Right atrium auricular region (tissue), 2 donors: ENCODE data around the gene TPPP2. TPM values are rescaled to one million over a fixed set of nuclear protein-coding genes. Genes with fewer than 3 reads are reported as not detected.

Experiments
- DNase-seq: peaks from one replicate; pipeline ENCODE4 v3.0.0-alpha.2; 2019; ENCODE audit warnings: low spot score
- H3K27ac ChIP-seq, 2 donors: fragments of 200-600 bp; sonication (generic); 1 replicate in 1 of 2; 2 replicates in 1 of 2; pipeline ENCODE4 v1.5.1; 2016 to 2019
- H3K27me3 ChIP-seq, 2 donors: fragments of 200-600 bp; sonication (generic); one replicate each; pipeline versions ENCODE4 v1.5.1 to v1.6.0; 2017 to 2019
- H3K36me3 ChIP-seq: fragments of 200-600 bp; sonication (generic); one replicate; pipeline ENCODE4 v1.5.1; 2016
- H3K4me1 ChIP-seq, 2 donors: fragments of 200-600 bp; sonication (generic); one replicate each; pipeline versions ENCODE4 v1.5.1 to v1.6.0; 2017 to 2019
- H3K4me3 ChIP-seq, 2 donors: fragments of 200-600 bp; sonication (generic); 1 replicate in 1 of 2; 2 replicates in 1 of 2; pipeline ENCODE4 v1.5.1; 2017 to 2019; ENCODE audit warnings: mild to moderate bottlenecking in 1 of 2, moderate library complexity in 1 of 2
- H3K9me3 ChIP-seq, 2 donors: fragments of 200-600 bp; sonication (generic); one replicate each; pipeline ENCODE4 v1.5.1; 2019
- CTCF ChIP-seq, 2 donors: fragments of 200-600 bp; sonication (generic); IDR thresholded peaks; one replicate each; pipeline ENCODE4 v1.5.1; 2019; ENCODE audit warnings: antibody characterized with exemption in 2 of 2
- microRNA-seq, 2 donors: library from miRNA; unstranded; fragments of <30 nt; microRNA quantifications; one replicate each; pipeline ENCODE4, GENCODE V29; 2016 to 2017; ENCODE audit warnings: borderline number of aligned reads in 2 of 2, borderline replicate concordance in 1 of 2
- total RNA-seq, 2 donors: library from RNA; depleted of rRNA; stranded (reverse); fragments of >200 nt; gene quantifications; one replicate each; pipeline ENCODE4 v1.1.0, GENCODE V29; 2016

TPPP2 gene
- total RNA-seq, 2 donors from 2014 or later = 0.86 TPM; not detected in 1

- H3K27ac ChIP-seq = no peak overlapping the region
- peaks cover 69% of the 10 kb centered on the region for H3K36me3 ChIP-seq
- no peak overlapping the region for H3K4me3 ChIP-seq
- no peaks in the 10 kb centered on the region for H3K9me3 ChIP-seq
- DNase-seq = no peak
- peaks cover 0 to 5% of the 10 kb centered on the region in 2 donors for H3K4me1 ChIP-seq
- H3K27me3 ChIP-seq = no peaks in the 10 kb centered on the region
- no peak for TF ChIP-seq CTCF (IDR thresholded peaks at IDR 0.05)
These were observed 47.7 kb downstream of the TPPP2 start for GRCh38 chr14:21077672-21078071.

DNA sequence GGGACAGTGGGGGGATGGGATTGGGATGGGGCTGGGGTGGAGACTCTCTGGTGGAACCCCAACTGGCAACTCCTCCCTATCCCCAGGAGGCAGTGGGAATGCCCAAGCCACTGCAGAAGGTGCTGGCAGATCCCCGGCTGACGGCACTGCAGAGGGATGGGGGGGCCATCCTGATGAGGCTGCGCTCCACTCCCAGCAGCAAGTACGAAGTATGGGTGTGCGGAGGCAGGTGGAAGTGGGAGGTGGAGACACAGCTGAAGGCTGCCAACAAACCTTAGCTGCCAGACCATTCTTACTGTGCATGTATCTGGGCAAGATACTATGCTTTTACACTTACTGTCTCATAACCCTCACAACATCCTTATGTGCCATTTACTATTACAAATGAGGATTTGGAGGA lies 48.3 kb downstream of the TPPP2 start:
- no peak overlapping the region for H3K27ac ChIP-seq
- H3K9me3 ChIP-seq = no peaks in the 10 kb centered on the region
- H3K36me3 ChIP-seq = peaks cover 76% of the 10 kb centered on the region
- no peak for DNase-seq
- no peaks in the 10 kb centered on the region for H3K4me1 ChIP-seq
- no peak for TF ChIP-seq CTCF (IDR thresholded peaks at IDR 0.05)
- no peaks in the 10 kb centered on the region for H3K27me3 ChIP-seq
- no peak overlapping the region for H3K4me3 ChIP-seq

DNA sequence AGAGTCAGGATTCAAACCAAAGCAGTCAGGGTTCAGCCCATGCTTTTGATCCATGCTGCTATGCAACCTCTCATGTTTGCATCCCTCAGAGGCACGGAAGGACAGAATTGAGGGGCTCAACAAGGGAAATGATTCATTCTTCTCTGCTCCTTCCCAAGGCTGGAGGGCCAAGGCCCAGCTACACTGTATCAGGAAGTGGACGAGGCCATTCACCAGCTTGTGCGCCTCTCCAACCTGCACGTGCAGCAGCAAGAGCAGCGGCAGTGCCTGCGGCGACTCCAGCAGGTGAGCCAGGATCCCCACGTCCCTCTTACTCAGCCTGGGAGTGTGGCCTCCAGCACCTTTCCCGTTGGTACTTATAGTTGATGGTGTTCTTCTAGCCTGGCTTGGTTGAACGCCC lies 48.7 kb downstream of the TPPP2 start:
- Histone ChIP-seq H3K9me3 (no peaks in the 10 kb centered on the region), H3K4me1 (no peaks in the 10 kb centered on the region), H3K27me3 (no peaks in the 10 kb centered on the region), H3K36me3 (peaks cover 80% of the 10 kb centered on the region), H3K27ac (no peak overlapping the region), H3K4me3 (no peak overlapping the region)
- no peak for DNase-seq
- no peak for TF ChIP-seq CTCF (IDR thresholded peaks at IDR 0.05)

GRCh38 chr14:21081521-21082142 lies 51.6 kb downstream of the TPPP2 start:
- Histone ChIP-seq H3K4me1 (peaks cover 0 to 9% of the 10 kb centered on the region in 2 donors), H3K27ac (no peak overlapping the region), H3K9me3 (no peaks in the 10 kb centered on the region), H3K4me3 (no peak overlapping the region), H3K27me3 (no peaks in the 10 kb centered on the region), H3K36me3 (peaks cover 91% of the 10 kb centered on the region)
- DNase-seq = no peak
- TF ChIP-seq CTCF (IDR thresholded peaks at IDR 0.05) = no peak

Small RNA genes lying within 50 kb of the gene (microRNA-seq; reads per million reads assigned to microRNA genes)
- 0 to 0.71 reads per million in 2 donors for gene MIR6717

Other genes with a start within 250 kb of the TPPP2 start
- 10 to 100 TPM in 1 of 2 donors, 1 to 10 TPM in 1; 6.6 to 10.9 TPM for gene RNASE6, start 248.9 kb upstream of the TPPP2 start, total RNA-seq
- gene RNASE1, start 227.4 kb upstream of the TPPP2 start, total RNA-seq = 100 to 1,000 TPM; 230 to 343 TPM
- gene RNASE3, start 138.8 kb upstream of the TPPP2 start, total RNA-seq = under 1 TPM in 1 of 2 donors, not detected in 1; 0.59 TPM
- 1 to 10 TPM; 2.9 to 4.1 TPM for gene RNASE2, start 74.7 kb upstream of the TPPP2 start, total RNA-seq
- 10 to 100 TPM; 28.9 to 37.8 TPM for gene METTL17, start 40.2 kb upstream of the TPPP2 start, total RNA-seq
- not detected for gene SLC39A2, start 30.9 kb upstream of the TPPP2 start, total RNA-seq
- gene NDRG2, start 5.2 kb upstream of the TPPP2 start, total RNA-seq = 100 to 1,000 TPM; 335 to 360 TPM
- not detected for gene RNASE13, start 4.6 kb downstream of the TPPP2 start, total RNA-seq
- gene RNASE7, start 12.1 kb downstream of the TPPP2 start, total RNA-seq = not detected
- not detected for gene RNASE8, start 27.6 kb downstream of the TPPP2 start, total RNA-seq
- gene ARHGEF40, start 40.1 kb downstream of the TPPP2 start, total RNA-seq = 10 to 100 TPM; 14.3 to 16.0 TPM
- 10 to 100 TPM; 49.7 to 66.6 TPM for gene ZNF219, start 68.4 kb downstream of the TPPP2 start, total RNA-seq
- not detected for gene TMEM253, start 70.8 kb downstream of the TPPP2 start, total RNA-seq
- not detected for gene OR5AU1, start 125.8 kb downstream of the TPPP2 start, total RNA-seq
- gene HNRNPC, start 239.2 kb downstream of the TPPP2 start, total RNA-seq = 100 to 1,000 TPM; 254 to 277 TPM
- gene RPGRIP1, start 249.9 kb downstream of the TPPP2 start, total RNA-seq = under 1 TPM in 1 of 2 donors, not detected in 1; 0.12 TPM